Spleen (tissue), 7 donors: ENCODE data around the gene MALAT1.

Experiments used
- POLR2A ChIP-seq, 3 donors: fragments of 450-650 bp; IDR thresholded peaks; one replicate each; pipeline ENCODE4 v1.5.1; 2017; ENCODE audit warnings: antibody characterized with exemption in 3 of 3, mild to moderate bottlenecking in 1 of 3
- POLR2AphosphoS5 ChIP-seq, 3 donors: sonication (generic); formaldehyde crosslinking; IDR thresholded peaks; one replicate each; pipeline ENCODE4 v1.5.1; 2017; ENCODE audit warnings: antibody characterized with exemption in 3 of 3
- TF ChIP-seq, protein P1 (sequence below), 11 experiments: fragments of 200-600 bp in 7 of 11; fragments of 450-650 bp in 4 of 11; sonication (generic) in 4 of 11; IDR thresholded peaks in 8 of 11; conservative IDR thresholded peaks in 3 of 11; 1 replicate in 7 of 11; 2 replicates in 4 of 11; pipeline versions ENCODE4 v1.4.0 to v1.8.0; 2016 to 2021; ENCODE audit warnings: antibody characterized with exemption in 11 of 11, inconsistent platforms in 4 of 11, mild to moderate bottlenecking in 1 of 11
- donor health status: DM: no; HTN: no; CAD: no; lungs with moderate emphysema.
- donor health status: DM: no; HTN: no; CAD: no.
- donor health status: DM: no; HTN: no; CAD: no.

DNA sequence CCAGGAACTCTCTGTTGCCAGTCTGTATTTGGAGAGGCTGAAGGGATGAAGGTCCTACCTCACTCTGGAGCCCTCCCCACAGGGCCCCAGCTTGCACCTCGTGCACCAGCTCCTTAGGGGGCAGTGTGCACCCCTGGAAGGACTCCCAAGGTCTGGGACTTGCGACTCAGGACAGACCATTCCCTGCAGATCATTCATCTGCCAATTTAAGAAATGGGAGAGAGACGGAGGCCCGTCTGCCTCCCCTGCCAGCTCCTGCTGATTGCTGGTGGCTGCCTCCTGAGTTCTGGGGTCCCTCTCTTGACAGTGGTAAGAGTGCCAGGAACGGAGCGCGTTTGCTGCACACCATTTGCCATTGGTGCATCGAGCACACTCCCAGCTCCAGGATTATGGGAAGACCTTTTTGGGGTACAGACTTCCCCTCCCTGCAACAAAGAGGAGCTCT lies 27.4 kb upstream of the MALAT1 start:
- TF ChIP-seq, protein P1, sequence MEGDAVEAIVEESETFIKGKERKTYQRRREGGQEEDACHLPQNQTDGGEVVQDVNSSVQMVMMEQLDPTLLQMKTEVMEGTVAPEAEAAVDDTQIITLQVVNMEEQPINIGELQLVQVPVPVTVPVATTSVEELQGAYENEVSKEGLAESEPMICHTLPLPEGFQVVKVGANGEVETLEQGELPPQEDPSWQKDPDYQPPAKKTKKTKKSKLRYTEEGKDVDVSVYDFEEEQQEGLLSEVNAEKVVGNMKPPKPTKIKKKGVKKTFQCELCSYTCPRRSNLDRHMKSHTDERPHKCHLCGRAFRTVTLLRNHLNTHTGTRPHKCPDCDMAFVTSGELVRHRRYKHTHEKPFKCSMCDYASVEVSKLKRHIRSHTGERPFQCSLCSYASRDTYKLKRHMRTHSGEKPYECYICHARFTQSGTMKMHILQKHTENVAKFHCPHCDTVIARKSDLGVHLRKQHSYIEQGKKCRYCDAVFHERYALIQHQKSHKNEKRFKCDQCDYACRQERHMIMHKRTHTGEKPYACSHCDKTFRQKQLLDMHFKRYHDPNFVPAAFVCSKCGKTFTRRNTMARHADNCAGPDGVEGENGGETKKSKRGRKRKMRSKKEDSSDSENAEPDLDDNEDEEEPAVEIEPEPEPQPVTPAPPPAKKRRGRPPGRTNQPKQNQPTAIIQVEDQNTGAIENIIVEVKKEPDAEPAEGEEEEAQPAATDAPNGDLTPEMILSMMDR (IDR thresholded peaks at IDR 0.05 in 8 of 11, conservative IDR thresholded peaks at IDR 0.05 in 3 of 11): peak in 10 of 11 experiments; percentile 48 to 78 (median 64)
- TF ChIP-seq POLR2A (IDR thresholded peaks at IDR 0.05): no peak
- peak in 2 of 3 donors; percentile 66 to 70 for TF ChIP-seq POLR2AphosphoS5 (IDR thresholded peaks at IDR 0.05)
